MM.1S (cell line): ENCODE data around the gene ITSN1.

ENCODE experiments used
- DNase-seq: peaks from one replicate; pipeline ENCODE4 v3.0.0-alpha.2; 2015
- H2AFZ ChIP-seq: fragments of 300-600 bp; sonication (generic); 2 replicates; pipeline ENCODE4 v1.6.0; 2016; ENCODE audit warnings: antibody characterized with exemption, low read length
- H3F3A ChIP-seq: fragments of 300-600 bp; sonication (generic); 2 replicates; pipeline ENCODE4 v1.6.1; 2016; ENCODE audit warnings: mild to moderate bottlenecking, antibody characterized with exemption, low read length, moderate library complexity, mixed read lengths; ENCODE audit not compliant: insufficient read depth
- H3K27ac ChIP-seq: fragments of 300-600 bp; sonication (generic); 2 replicates; pipeline ENCODE4 v1.5.1; 2016; ENCODE audit warnings: mild to moderate bottlenecking, low read length
- H3K27me3 ChIP-seq: fragments of 300-600 bp; sonication (generic); replicated peaks from 2 replicates; pipeline ENCODE4 v1.6.0; 2016; ENCODE audit warnings: low read length; ENCODE audit not compliant: insufficient read depth
- H3K36me3 ChIP-seq: fragments of 300-600 bp; sonication (generic); replicated peaks from 2 replicates; pipeline ENCODE4 v1.6.1; 2016; ENCODE audit warnings: mild to moderate bottlenecking, low read length, mixed read lengths; ENCODE audit not compliant: insufficient read depth
- H3K4me1 ChIP-seq: fragments of 300-600 bp; sonication (generic); 2 replicates; pipeline ENCODE4 v1.6.1; 2016; ENCODE audit warnings: low read length, mixed read lengths
- H3K4me2 ChIP-seq: fragments of 300-600 bp; sonication (generic); 2 replicates; pipeline ENCODE4 v1.6.0; 2016; ENCODE audit warnings: low read depth, low read length
- H3K4me3 ChIP-seq: fragments of 300-600 bp; sonication (generic); 2 replicates; pipeline ENCODE4 v1.5.1; 2016; ENCODE audit warnings: low read length, mixed read lengths
- H3K79me2 ChIP-seq: fragments of 300-600 bp; sonication (generic); 2 replicates; pipeline ENCODE4 v1.6.1; 2016; ENCODE audit warnings: mixed run types, low read length, mixed read lengths
- H3K9ac ChIP-seq: fragments of 300-600 bp; sonication (generic); 2 replicates; pipeline ENCODE4 v1.6.1; 2016; ENCODE audit warnings: low read length, mixed read lengths
- H3K9me2 ChIP-seq: fragments of 300-600 bp; sonication (generic); replicated peaks from 2 replicates; pipeline ENCODE4 v1.6.1; 2016; ENCODE audit warnings: mild to moderate bottlenecking, low read length, mixed read lengths; ENCODE audit not compliant: insufficient read depth
- H3K9me3 ChIP-seq: fragments of 300-600 bp; sonication (generic); replicated peaks from 2 replicates; pipeline ENCODE4 v1.6.1; 2016; ENCODE audit warnings: mild to moderate bottlenecking, low read length, mixed read lengths; ENCODE audit not compliant: insufficient read depth
- H4K20me1 ChIP-seq: fragments of 300-600 bp; sonication (generic); 2 replicates; pipeline ENCODE4 v1.6.1; 2016; ENCODE audit warnings: mild to moderate bottlenecking, low read length, moderate library complexity, mixed read lengths; ENCODE audit not compliant: insufficient read depth
- CTCF ChIP-seq: fragments of 300-600 bp; sonication (generic); IDR thresholded peaks from 2 replicates; pipeline ENCODE4 v1.5.1; 2016; ENCODE audit warnings: antibody characterized with exemption, low read length, mixed read lengths
- EZH2 ChIP-seq: fragments of 300-600 bp; sonication (generic); optimal IDR thresholded peaks from 2 replicates; pipeline ENCODE3; 2017; ENCODE audit warnings: low read depth, mild to moderate bottlenecking, antibody characterized with exemption, low read length, mixed read lengths
- EZH2phosphoT487 ChIP-seq: fragments of 300-600 bp; sonication (generic); IDR thresholded peaks from 2 replicates; pipeline ENCODE4 v1.6.1; 2018; ENCODE audit warnings: antibody characterized with exemption, low read length

The ITSN1 gene

DNA sequence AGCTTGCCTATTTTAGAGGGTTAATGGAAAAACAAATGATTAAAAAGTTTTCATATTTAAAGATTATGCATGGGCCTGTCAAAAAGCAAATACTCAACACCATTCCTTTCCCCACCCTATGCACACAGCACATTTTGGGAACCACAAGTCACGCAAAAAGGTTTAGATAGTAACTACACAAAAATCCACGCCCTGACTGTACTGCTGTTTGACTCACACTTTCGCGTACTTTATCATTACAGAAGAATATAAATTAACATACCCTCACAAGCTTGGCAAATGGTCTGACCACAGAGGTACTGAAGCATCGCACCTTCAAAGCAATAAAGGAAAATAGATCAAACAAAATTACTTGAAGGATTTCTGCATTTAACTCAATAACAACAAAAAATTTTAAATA lies 271.9 kb downstream of the ITSN1 start:
- Histone ChIP-seq H3K36me3 (peaks cover 23% of the 10 kb centered on the region), H3F3A (no peaks in the 10 kb centered on the region), H2AFZ (no peak overlapping the region), H3K79me2 (peaks cover 61% of the 10 kb centered on the region), H3K4me2 (peak overlapping the region; percentile 87), H3K27me3 (no peaks in the 10 kb centered on the region), H3K27ac (no peak overlapping the region), H3K9me3 (no peaks in the 10 kb centered on the region), H3K4me3 (peak overlapping the region; percentile 92), H3K9ac (peak overlapping the region; percentile 89; the same call in 1 of the 2 replicates), H3K4me1 (peaks cover 12% of the 10 kb centered on the region), H4K20me1 (no peaks in the 10 kb centered on the region), H3K9me2 (no peaks in the 10 kb centered on the region)
- TF ChIP-seq CTCF, result no peak
- no peak for TF ChIP-seq EZH2phosphoT487
- TF ChIP-seq EZH2, result no peak
- DNase-seq, result no peak

DNA sequence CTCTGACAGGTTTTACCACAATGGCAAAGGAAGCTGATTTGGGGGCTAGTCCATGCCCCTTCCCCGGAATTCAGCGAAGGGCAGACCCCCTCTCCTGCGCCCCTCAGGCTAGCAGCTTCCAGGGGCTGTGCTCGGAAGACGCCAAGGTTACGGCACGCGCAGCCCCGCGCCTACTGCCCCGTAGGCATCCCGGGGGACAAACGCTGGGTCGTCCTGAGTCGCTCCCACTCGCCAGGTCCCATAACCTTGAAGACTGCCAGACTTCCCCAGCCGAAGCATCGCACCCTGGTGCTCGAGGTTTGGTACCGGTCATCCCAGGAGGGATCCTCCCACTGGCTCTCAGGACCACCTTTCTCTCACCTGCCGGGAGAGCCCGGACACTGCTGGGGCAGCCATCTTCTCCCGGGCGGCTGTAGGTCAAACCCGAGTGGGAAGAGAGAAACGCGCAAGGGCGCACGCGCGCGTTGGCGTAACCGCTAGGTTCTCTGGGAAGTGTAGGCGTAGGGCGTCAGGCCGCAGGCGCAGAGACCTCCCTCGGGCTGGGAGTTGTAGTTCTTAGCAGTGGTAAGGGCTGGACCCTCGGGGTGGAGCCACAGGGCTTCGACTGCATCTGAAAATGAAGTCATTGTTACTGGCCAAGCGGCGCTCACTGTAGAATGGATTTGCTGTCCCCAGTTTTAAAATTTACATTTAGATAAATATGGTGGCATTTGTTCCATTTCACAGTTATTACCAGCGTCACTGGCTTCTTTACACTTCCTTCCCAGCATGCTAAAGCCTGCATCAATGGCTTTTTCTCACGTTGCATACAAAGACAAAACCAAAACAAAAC lies 273.3 kb downstream of the ITSN1 start, which contains the start of gene ATP5PO:
TSS of gene ATP5PO (minus strand) at position 437 of the 832 bp plus-strand sequence. CDS start at position 396, 41 bp downstream.
- no peaks in the 10 kb centered on the region for H3K27me3 ChIP-seq
- peak; percentile 100 for DNase-seq
- no peaks in the 10 kb centered on the region for H4K20me1 ChIP-seq

DNA sequence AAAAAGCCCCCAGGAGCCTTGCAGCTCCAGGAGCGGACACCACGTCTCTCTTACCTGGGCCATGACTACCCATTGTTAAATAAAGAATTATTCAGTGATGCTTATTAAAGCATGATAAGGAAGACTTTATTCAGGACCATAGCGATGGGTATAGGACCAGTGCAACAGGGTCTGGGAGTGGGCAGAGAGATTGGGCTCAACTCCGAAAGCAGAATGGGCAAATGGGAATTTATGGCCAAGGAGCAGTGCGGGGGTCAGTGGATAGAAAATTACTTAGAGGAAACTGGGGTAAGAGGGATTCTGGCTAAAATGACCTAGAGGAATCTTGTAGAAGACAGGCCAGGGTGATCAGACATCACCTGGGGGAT lies 273.9 kb downstream of the ITSN1 start:
- Histone ChIP-seq H3K9ac (peak overlapping the region; percentile 26; the same call in 1 of the 2 replicates), H3K4me2 (peak overlapping the region; percentile 78), H3K4me3 (peak overlapping the region; percentile 92), H3K27me3 (no peaks in the 10 kb centered on the region), H4K20me1 (no peaks in the 10 kb centered on the region), H3K36me3 (peaks cover 11% of the 10 kb centered on the region; the same call in 1 of the 2 replicates), H2AFZ (peak overlapping the region; percentile 92), H3K9me3 (no peaks in the 10 kb centered on the region), H3K27ac (no peak overlapping the region), H3F3A (no peaks in the 10 kb centered on the region), H3K79me2 (peaks cover 45% of the 10 kb centered on the region), H3K4me1 (peaks cover 12% of the 10 kb centered on the region), H3K9me2 (no peaks in the 10 kb centered on the region)
- DNase-seq, result no peak
- TF ChIP-seq EZH2 (no peak), CTCF (no peak), EZH2phosphoT487 (no peak)

More for the DNA sequence above, 273.3 kb downstream of the ITSN1 start, which contains the start of gene ATP5PO:
- H3K9ac ChIP-seq, result peak within 1 kb of the TSS; percentile 89
- no peaks in the 10 kb centered on the region for H3K9me3 ChIP-seq
- TF ChIP-seq EZH2phosphoT487, result no peak
- no peak for TF ChIP-seq CTCF
- TF ChIP-seq EZH2, result no peak
- peak within 1 kb of the TSS; percentile 92 for H3K4me3 ChIP-seq
- peak within 1 kb of the TSS; percentile 87 for H3K4me2 ChIP-seq
- H3K9me2 ChIP-seq, result no peaks in the 10 kb centered on the region
- peaks cover 51% of the 10 kb centered on the region for H3K79me2 ChIP-seq
- peak within 1 kb of the TSS; percentile 92 for H2AFZ ChIP-seq
- H3K4me1 ChIP-seq, result peaks cover 12% of the 10 kb centered on the region
- no peaks in the 10 kb centered on the region for H3F3A ChIP-seq
- H3K27ac ChIP-seq, result peak within 1 kb of the TSS; percentile 31; the same call in 1 of the 2 replicates
- H3K36me3 ChIP-seq, result peaks cover 16% of the 10 kb centered on the region; the same call in 1 of the 2 replicates
